ENCODE results near the gene BNC2. TPM values are rescaled to one million over a fixed set of nuclear protein-coding genes. Genes with fewer than 3 reads are reported as not detected.

BNC2 gene
- total RNA-seq, 1 donor: 2.5 TPM

DNA sequence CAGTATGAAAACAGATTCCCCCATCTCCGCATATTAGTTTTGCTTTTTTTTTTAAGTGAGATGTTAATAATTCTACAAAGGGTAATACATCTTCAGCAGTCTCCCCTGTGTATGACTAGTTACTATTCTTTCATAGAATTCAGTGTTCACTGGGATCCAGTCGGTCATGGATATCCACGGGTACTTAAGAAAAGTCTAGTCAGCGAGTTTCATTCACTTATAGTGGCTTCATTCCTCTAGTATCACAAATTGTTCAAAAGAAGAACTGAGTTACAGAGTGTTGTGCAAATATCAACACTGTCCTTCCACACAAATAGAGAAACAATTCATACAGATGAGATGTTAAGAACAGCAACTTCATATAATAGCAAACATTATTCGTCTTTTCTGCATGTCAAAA, 35.7 kb downstream of the BNC2 start:
- no peaks in the 10 kb centered on the region for H3K4me1 ChIP-seq (ENCODE audit: insufficient read depth, low read length)
- no peaks in the 10 kb centered on the region for H3K9me3 ChIP-seq (ENCODE audit: low read depth, low read length)
- peaks cover 6% of the 10 kb centered on the region for H3K27me3 ChIP-seq (ENCODE audit: insufficient read depth, low read length)

DNA sequence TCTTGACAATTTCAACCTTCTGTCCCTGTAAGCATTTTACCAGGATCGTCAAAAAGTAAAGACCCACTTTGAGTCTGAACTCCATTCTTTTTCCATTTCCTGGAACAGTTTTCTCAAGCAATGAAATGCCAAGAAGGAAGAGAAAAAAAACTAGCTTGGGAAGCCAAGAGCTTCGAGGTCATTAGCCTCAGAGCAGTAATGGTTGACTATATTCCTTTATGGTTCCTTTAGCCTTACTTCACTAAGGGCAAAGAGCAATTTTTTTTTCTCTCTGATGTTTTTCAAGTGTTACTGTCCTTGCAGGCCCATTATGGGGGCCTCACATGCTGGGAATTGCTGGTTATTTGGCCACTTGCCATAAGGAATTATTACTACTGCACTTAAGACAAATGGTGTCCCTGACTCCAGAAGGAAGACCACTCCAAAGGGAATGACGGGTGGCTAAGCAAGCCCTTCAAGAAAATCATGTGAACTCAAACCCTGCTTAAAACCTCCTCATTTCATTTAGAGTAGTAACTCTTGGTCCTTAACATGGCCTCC, 37.1 kb downstream of the BNC2 start:
- Histone ChIP-seq H3K4me1 (ENCODE audit: insufficient read depth, low read length) (no peaks in the 10 kb centered on the region), H3K9me3 (ENCODE audit: low read depth, low read length) (no peaks in the 10 kb centered on the region), H3K27me3 (ENCODE audit: insufficient read depth, low read length) (peaks cover 19% of the 10 kb centered on the region), H3K4me3 (ENCODE audit: low read length) (no peak overlapping the region)

More for the DNA sequence above, 35.7 kb downstream of the BNC2 start:
- no peak overlapping the region for H3K4me3 ChIP-seq (ENCODE audit: low read length)

DNA sequence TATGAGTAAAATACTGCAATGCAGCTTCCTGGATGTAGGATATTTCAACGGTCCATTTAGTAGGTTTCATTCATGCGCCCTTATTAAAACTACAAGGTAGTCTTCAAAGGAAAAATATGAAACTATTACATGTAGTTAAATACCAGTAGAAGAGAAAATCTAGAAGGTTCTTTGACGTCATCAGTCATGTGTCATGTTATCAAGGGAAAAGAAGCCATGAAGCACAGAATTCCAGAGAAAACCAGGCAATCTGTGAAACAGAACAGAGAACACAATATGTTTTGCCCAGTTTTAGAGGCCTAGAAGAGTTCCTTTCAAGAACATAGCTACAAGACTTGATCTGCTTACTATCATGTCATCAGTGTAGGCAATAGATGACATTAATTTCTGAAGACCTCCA, 38.4 kb downstream of the BNC2 start:
- H3K4me1 ChIP-seq (ENCODE audit: insufficient read depth, low read length): no peaks in the 10 kb centered on the region
- peaks cover 26% of the 10 kb centered on the region for H3K27me3 ChIP-seq (ENCODE audit: insufficient read depth, low read length)
- H3K9me3 ChIP-seq (ENCODE audit: low read depth, low read length): no peaks in the 10 kb centered on the region
- no peak overlapping the region for H3K4me3 ChIP-seq (ENCODE audit: low read length)

DNA sequence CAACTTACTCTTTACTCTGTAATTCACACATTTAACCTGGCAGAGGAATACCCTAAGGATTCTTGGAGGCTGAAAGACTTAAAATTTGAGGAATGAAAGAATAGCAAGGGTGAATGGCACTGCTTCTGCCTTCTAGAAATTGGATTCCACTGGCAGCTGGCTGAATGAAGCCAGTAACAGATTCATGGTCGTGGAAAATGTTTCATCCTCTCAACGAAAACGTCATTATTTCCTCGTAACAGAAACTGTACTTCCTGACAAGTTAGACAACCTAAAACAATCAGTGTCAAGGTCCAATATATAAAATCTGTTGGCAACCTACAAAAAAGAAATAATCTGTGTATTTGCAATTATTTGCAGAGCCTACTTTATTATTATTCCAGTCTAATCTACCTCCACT, 39.7 kb downstream of the BNC2 start:
- Histone ChIP-seq H3K4me1 (ENCODE audit: insufficient read depth, low read length) (no peaks in the 10 kb centered on the region), H3K27me3 (ENCODE audit: insufficient read depth, low read length) (peaks cover 30% of the 10 kb centered on the region), H3K4me3 (ENCODE audit: low read length) (no peak overlapping the region), H3K9me3 (ENCODE audit: low read depth, low read length) (no peaks in the 10 kb centered on the region)

DNA sequence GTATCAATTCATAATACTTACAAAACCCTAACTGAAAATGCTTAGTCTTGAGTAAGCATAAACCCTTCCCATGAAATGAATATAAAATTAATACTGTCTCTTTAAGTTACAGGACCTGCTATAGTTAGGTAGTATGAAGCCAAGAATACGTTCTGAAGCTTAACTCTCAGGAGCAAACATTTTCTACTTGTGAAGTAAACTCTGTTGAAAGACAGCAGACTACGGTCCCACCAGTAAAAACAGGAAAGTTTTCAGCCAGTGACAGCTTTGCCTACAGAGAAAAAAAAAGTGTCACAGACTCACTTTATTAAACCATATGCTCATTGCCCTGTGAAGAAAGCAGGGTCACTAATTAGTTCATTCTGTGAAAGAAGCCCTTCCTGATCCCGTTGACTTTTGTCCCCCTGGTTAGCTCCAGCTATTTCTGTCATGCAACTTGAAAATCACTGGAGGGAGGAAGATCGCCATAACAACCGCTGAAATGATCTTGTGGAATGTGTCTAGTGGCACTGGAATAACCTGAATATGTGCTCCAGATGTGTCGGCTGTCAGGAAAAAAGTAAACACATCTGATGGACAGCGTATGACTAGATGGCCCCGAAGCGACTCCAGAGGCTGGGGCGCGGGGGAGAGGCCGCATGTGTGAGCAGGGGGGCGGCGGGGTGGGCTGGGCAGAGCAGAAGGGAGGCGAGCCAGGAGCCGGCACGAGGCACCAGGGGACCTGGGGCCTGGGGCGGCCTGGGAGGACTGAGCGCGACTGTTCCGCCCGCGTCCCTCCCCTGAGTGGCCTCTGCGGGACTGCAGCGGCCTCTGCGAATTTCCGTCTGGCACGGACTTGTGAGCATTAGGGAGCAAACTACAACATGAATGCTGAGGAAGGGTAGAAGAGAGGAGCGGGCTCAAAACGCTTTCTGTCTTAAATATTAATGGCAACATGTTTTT, 41.9 kb downstream of the BNC2 start:
- H3K4me3 ChIP-seq (ENCODE audit: low read length): no peak overlapping the region
- no peaks in the 10 kb centered on the region for H3K4me1 ChIP-seq (ENCODE audit: insufficient read depth, low read length)
- H3K27me3 ChIP-seq (ENCODE audit: insufficient read depth, low read length): peaks cover 30% of the 10 kb centered on the region
- no peaks in the 10 kb centered on the region for H3K9me3 ChIP-seq (ENCODE audit: low read depth, low read length)

DNA sequence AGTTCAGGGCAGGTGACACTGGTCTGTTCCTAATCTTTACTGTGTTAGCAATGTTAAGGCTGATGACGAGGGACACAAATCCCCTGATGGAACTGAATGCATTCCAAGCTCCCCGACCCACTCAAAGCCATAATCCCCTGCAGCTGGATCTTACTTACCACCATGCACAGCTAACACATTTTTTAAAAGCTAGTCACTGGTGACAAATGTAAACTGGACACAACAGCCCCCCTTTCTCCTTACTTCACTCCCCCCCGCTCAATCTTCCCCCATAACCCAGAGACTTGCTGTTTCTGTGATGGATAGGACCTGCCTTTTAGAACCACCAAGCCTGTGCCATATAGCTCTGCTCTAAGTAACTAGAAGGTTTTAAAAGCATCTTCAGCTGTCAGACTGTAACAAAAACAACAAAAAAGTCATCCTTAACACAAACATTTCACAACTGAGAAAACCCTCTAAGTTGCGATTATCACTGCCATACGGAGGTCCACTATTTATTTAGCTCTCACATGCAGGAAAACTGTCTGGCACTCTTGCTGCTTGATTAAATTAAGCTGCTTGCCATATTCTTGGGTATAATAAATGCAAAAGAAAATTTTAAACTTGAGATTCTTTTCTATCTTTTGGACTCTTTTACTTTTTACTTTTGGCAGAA, 44.4 kb downstream of the BNC2 start:
- H3K4me1 ChIP-seq (ENCODE audit: insufficient read depth, low read length): no peaks in the 10 kb centered on the region
- H3K4me3 ChIP-seq (ENCODE audit: low read length): no peak overlapping the region
- no peaks in the 10 kb centered on the region for H3K9me3 ChIP-seq (ENCODE audit: low read depth, low read length)
- H3K27me3 ChIP-seq (ENCODE audit: insufficient read depth, low read length): peaks cover 30% of the 10 kb centered on the region

DNA sequence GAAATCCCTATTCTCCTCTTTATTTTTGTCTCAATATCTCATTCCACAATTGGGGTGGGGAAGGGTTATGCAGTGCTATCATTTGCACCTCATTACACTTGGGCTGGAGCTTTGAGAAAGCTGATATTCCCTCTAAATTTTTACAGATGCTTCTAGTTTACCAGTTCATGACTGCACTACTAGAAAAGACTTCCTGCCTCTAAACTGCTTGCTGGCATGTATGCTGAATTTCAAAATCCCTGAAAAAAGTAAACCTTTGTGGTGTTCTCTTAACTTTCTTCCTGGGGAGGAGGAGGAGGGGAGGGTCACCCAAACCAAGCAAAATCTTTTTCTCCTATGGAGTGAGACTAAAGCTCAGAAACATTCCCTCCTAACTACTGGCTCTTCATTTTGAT, 45.1 kb downstream of the BNC2 start:
- Histone ChIP-seq H3K4me1 (ENCODE audit: insufficient read depth, low read length) (no peaks in the 10 kb centered on the region), H3K27me3 (ENCODE audit: insufficient read depth, low read length) (peaks cover 28% of the 10 kb centered on the region), H3K9me3 (ENCODE audit: low read depth, low read length) (no peaks in the 10 kb centered on the region), H3K4me3 (ENCODE audit: low read length) (no peak overlapping the region)

DNA sequence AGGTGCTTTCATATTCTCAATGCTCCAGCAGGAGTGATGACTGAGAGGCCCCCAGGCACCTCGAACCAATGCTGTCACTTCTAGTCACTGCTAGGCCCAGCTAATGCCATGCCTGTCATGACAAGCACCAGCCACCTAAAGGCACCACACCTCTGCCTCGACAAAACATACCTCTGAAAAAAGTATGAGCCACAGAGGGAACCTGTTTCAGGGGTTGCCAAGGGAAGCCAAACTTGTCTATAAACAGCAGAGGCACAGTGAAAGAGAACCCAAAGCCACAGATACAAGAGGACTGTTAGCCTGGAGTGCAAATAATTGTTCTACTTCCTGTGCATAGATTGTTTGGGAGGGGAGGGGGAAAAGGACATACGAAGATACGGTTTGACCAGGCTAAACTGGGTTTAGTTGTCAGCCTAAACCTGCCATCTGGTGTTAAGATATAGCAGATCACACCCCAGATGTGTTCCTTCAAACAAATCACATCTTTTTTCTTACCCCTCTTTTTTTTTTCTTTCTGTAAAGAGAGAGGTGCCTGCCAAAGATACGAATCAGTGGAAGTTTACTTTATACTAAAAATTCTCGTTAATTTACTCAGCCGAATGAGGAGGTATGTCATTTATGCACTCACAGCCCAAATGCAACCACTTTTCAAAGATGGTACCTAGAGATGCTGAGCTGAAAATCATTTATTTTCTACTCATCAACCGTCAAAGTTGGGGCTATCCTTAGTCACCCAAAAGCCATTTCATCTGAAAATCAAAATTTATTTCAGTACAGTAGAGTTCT, 45.7 kb downstream of the BNC2 start:
- H3K9me3 ChIP-seq (ENCODE audit: low read depth, low read length): no peaks in the 10 kb centered on the region
- H3K4me3 ChIP-seq (ENCODE audit: low read length): no peak overlapping the region
- peaks cover 23% of the 10 kb centered on the region for H3K27me3 ChIP-seq (ENCODE audit: insufficient read depth, low read length)
- no peaks in the 10 kb centered on the region for H3K4me1 ChIP-seq (ENCODE audit: insufficient read depth, low read length)

DNA sequence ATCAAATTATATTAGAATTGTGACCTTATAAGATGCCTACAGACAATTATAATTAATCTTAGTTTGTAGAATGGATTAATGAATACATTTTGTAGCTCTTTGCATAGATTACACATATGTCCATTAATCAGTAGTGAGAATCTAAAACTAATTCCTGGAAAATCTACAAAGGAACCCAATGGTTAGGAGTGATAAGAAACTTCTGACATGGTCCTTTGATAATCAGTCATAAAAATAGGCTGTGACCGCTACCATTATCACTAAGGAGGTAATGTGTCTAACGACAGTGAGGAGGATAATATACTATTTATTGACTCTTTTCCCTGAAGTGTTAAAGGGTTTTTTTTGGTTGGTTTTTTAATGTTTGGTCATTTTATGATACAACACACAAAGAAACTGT, 46.6 kb downstream of the BNC2 start:
- Histone ChIP-seq H3K27me3 (ENCODE audit: insufficient read depth, low read length) (peaks cover 14% of the 10 kb centered on the region), H3K9me3 (ENCODE audit: low read depth, low read length) (no peaks in the 10 kb centered on the region), H3K4me3 (ENCODE audit: low read length) (no peak overlapping the region), H3K4me1 (ENCODE audit: insufficient read depth, low read length) (no peaks in the 10 kb centered on the region)

DNA sequence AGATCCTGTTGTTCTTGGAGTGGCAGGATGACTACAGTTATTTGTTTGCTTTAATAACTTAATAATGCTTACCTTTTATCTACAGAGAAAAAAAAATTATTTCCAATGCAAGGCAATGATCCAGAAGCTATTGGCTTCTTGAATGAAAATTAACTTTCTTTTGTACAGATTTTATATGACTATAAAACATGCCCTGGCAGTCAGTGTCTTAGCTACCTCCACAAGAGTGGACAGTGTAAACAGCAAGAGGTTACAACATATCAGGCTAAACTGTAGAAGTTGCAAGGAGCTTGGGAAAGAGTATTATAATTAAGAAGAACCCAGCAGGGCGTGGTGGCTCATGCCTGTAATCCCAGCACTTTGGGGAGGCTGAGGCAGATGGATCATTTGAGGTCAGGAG, 49.1 kb downstream of the BNC2 start:
- Histone ChIP-seq H3K4me3 (ENCODE audit: low read length) (no peak overlapping the region), H3K9me3 (ENCODE audit: low read depth, low read length) (no peaks in the 10 kb centered on the region), H3K27me3 (ENCODE audit: insufficient read depth, low read length) (no peaks in the 10 kb centered on the region), H3K4me1 (ENCODE audit: insufficient read depth, low read length) (no peaks in the 10 kb centered on the region)

DNA sequence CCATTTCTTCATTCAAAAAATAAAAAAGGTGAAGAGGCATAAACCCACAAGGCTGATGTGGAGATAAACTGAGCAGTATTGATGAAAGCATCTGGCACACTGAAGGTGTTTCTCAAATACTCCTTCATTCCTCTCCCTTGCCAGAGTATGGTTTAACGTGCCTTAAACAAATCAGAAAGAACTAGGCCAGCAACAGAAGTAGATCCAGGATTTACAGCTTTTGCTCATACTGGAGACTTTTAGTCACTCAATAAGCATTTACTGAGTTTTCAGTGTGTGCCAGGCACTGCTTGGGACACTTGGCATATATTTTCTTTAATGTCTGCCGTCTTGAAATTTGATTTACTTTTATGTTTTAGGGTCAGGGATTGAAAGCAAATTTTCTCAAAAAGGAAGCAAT, 53.0 kb downstream of the BNC2 start:
- H3K27me3 ChIP-seq (ENCODE audit: insufficient read depth, low read length): no peaks in the 10 kb centered on the region
- H3K4me3 ChIP-seq (ENCODE audit: low read length): no peak overlapping the region
- no peaks in the 10 kb centered on the region for H3K9me3 ChIP-seq (ENCODE audit: low read depth, low read length)
- H3K4me1 ChIP-seq (ENCODE audit: insufficient read depth, low read length): no peaks in the 10 kb centered on the region

DNA sequence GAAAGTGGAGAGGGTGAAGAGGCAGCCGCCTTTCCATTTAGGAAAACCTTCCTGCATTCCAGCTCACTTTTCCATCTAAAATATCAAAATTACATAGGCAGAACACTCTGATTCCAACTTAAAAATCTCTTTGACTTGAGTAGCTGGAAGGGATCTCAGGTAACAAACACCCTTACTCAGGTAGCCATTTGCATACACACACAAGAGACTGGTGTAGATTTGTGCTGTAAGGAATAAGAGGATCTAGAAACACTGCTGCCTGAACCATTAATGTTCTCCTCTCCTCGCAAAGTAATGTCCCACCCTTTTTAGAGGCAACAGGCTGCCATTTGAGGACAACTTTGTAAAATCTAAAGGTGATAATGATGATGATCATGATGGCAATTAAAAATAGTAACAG, 53.5 kb downstream of the BNC2 start:
- Histone ChIP-seq H3K4me3 (ENCODE audit: low read length) (no peak overlapping the region), H3K9me3 (ENCODE audit: low read depth, low read length) (no peaks in the 10 kb centered on the region), H3K27me3 (ENCODE audit: insufficient read depth, low read length) (no peaks in the 10 kb centered on the region), H3K4me1 (ENCODE audit: insufficient read depth, low read length) (no peaks in the 10 kb centered on the region)

DNA sequence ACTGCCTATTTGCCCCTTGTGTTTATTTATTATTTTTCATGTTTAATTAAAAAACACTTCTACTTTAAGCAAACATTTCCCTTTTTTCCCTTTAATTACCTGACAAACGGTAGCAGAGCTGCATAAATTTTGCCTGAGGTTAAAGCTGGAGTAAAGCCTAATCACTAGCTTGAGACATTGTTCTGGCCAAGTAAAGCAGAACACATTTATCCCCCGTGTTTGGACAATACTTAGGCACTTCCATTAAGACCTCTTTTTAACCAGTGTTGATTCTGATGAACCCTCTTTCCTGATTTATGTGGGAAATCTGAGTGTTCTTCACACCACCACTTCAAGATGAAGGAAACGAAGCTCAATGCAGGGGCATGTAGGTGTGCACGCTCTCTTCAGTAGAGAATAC, 54.5 kb downstream of the BNC2 start:
- Histone ChIP-seq H3K9me3 (ENCODE audit: low read depth, low read length) (no peaks in the 10 kb centered on the region), H3K27me3 (ENCODE audit: insufficient read depth, low read length) (no peaks in the 10 kb centered on the region), H3K4me1 (ENCODE audit: insufficient read depth, low read length) (no peaks in the 10 kb centered on the region), H3K4me3 (ENCODE audit: low read length) (no peak overlapping the region)

DNA sequence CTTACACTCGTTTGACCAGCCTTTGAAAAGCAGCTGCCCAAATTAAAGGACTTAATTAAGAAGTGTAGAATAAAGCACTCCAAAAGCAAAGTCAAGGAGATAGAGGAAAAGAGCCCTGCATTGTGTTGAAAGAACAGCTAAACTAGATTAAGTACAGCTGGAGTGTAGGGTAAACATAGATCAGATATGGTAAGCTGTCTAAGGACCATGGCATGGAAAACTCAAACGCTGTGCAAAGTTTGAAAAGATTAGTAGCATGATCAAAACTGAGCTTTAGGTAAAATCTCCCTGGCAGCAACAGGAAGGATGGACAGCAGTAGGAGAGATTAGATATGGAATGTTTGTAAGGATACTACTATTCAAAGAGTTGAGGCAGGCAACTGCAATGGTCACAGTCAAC, 55.4 kb downstream of the BNC2 start:
- Histone ChIP-seq H3K4me3 (ENCODE audit: low read length) (no peak overlapping the region), H3K27me3 (ENCODE audit: insufficient read depth, low read length) (no peaks in the 10 kb centered on the region), H3K9me3 (ENCODE audit: low read depth, low read length) (no peaks in the 10 kb centered on the region), H3K4me1 (ENCODE audit: insufficient read depth, low read length) (no peaks in the 10 kb centered on the region)

DNA sequence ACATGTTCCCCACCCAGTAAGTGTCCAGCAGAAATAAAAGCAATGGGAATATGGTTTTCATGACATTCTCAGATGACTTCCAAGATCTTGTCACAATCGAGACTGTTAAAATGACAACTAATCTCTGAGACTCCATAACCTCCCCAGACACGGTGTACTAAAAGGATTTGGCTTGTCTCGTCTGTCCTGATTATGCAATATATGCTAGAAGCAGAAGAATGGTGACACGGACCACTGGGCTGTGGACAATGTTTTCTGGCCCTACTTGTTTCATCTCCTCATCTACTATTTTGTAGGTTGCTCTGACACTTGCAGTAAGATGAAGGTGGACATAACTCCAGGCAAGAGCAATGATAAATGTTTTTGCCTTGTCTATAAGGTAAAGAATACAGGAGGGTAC, 56.6 kb downstream of the BNC2 start:
- no peaks in the 10 kb centered on the region for H3K27me3 ChIP-seq (ENCODE audit: insufficient read depth, low read length)
- H3K4me3 ChIP-seq (ENCODE audit: low read length): no peak overlapping the region
- H3K9me3 ChIP-seq (ENCODE audit: low read depth, low read length): no peaks in the 10 kb centered on the region
- no peaks in the 10 kb centered on the region for H3K4me1 ChIP-seq (ENCODE audit: insufficient read depth, low read length)

Measured in mononuclear cell (primary cell).